ENCODE data around the gene CDK17.

DNA sequence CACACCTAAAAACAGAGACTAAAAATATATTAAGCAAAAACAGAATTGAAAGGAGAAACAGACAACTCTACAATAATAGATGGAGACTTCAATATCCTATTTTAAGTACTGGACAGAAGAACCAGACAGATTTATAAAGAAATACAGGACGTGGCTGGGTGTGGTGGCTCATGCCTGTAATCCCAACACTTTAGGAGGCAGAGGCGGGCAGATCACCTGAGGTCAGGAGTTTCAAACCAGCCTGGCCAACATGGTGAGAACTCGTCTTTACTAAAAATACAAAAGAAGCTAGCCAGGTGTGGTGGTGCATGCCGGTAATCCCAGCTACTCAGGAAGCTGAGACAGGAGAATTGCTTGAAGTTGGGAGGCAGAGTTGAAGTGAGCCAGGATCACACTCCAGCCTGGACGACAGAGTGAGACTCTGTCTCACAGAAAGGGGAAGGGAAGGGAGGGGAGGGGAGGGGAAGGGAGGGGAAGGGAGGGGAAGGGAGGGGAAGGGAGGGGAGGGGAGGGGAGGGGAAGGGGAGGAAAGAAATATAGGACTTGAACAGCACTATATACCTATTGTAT lies 53.0 kb downstream of the CDK17 start:
- TF ChIP-seq, protein P1, sequence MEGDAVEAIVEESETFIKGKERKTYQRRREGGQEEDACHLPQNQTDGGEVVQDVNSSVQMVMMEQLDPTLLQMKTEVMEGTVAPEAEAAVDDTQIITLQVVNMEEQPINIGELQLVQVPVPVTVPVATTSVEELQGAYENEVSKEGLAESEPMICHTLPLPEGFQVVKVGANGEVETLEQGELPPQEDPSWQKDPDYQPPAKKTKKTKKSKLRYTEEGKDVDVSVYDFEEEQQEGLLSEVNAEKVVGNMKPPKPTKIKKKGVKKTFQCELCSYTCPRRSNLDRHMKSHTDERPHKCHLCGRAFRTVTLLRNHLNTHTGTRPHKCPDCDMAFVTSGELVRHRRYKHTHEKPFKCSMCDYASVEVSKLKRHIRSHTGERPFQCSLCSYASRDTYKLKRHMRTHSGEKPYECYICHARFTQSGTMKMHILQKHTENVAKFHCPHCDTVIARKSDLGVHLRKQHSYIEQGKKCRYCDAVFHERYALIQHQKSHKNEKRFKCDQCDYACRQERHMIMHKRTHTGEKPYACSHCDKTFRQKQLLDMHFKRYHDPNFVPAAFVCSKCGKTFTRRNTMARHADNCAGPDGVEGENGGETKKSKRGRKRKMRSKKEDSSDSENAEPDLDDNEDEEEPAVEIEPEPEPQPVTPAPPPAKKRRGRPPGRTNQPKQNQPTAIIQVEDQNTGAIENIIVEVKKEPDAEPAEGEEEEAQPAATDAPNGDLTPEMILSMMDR (conservative IDR thresholded peaks at IDR 0.05 in 1 of 2, IDR thresholded peaks at IDR 0.05 in 1 of 2; ENCODE audit: low read depth in 1 of 2, low read length in 2 of 2), result no peak
- no peak for TF ChIP-seq EZH2 (IDR thresholded peaks at IDR 0.05; ENCODE audit: low read length, missing control alignments)

Measured in fibroblast of lung (primary cell).